ENCODE measurements around the gene GPATCH8.

GRCh38 chr17:44424828-44425461 is 78.3 kb downstream of the GPATCH8 start:
- TF ChIP-seq ZNF565 (CRISPR knock-in tag; conservative IDR thresholded peaks at IDR 0.05; ENCODE audit: low read depth): no peak
- no peak for TF ChIP-seq ZFP3 (CRISPR knock-in tag; IDR thresholded peaks at IDR 0.05)
- TF ChIP-seq PATZ1 (CRISPR knock-in tag; IDR thresholded peaks at IDR 0.05; ENCODE audit: borderline replicate concordance): no peak
- no peak for TF ChIP-seq TSHZ2 (CRISPR knock-in tag; IDR thresholded peaks at IDR 0.05)
- TF ChIP-seq ZFP30 (CRISPR knock-in tag; IDR thresholded peaks at IDR 0.05): no peak
- TF ChIP-seq OSR1 (CRISPR knock-in tag; IDR thresholded peaks at IDR 0.05): no peak

Measured in SK-N-SH treated with all-trans-retinoic acid at 6 μM for 48 hours (cell line).